Body of pancreas (tissue), 4 donors: ENCODE measurements around the gene MRPS27.

Experiments used
- POLR2A ChIP-seq, 3 donors: fragments of 450-650 bp; IDR thresholded peaks; one replicate each; pipeline ENCODE4 v1.6.1; 2016; ENCODE audit warnings: antibody characterized with exemption in 3 of 3, mild to moderate bottlenecking in 2 of 3
- TF ChIP-seq, protein P1 (sequence below), 7 experiments: fragments of 450-650 bp in 4 of 7; fragments of 200-600 bp in 3 of 7; sonication (generic) in 3 of 7; IDR thresholded peaks; one replicate each; pipeline ENCODE4 v1.5.1; 2016 to 2019; ENCODE audit warnings: antibody characterized with exemption in 7 of 7

- TF ChIP-seq, protein P1, sequence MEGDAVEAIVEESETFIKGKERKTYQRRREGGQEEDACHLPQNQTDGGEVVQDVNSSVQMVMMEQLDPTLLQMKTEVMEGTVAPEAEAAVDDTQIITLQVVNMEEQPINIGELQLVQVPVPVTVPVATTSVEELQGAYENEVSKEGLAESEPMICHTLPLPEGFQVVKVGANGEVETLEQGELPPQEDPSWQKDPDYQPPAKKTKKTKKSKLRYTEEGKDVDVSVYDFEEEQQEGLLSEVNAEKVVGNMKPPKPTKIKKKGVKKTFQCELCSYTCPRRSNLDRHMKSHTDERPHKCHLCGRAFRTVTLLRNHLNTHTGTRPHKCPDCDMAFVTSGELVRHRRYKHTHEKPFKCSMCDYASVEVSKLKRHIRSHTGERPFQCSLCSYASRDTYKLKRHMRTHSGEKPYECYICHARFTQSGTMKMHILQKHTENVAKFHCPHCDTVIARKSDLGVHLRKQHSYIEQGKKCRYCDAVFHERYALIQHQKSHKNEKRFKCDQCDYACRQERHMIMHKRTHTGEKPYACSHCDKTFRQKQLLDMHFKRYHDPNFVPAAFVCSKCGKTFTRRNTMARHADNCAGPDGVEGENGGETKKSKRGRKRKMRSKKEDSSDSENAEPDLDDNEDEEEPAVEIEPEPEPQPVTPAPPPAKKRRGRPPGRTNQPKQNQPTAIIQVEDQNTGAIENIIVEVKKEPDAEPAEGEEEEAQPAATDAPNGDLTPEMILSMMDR (IDR thresholded peaks at IDR 0.05): peak; percentile 78 to 98 (median 94)
- TF ChIP-seq POLR2A (IDR thresholded peaks at IDR 0.05): peak; percentile 94 to 97 (median 97)
Observed at GRCh38 chr5:72307968-72308852, 11.8 kb downstream of the MRPS27 start.
